A673 (cell line): ENCODE results near the gene ATP6V0E1. TPM values are rescaled to one million over a fixed set of nuclear protein-coding genes. Genes with fewer than 3 reads are reported as not detected.

Source experiments
- BruUV-seq: library from RNA; stranded (reverse); fragments of 400-500 nt; replicated peaks from 2 replicates; lab custom pipeline; 2021; lab: Mats Ljungman, UMichigan
- CTCF ChIA-PET: fragments of 300-600 bp; sonication (Branson Sonifier 250); formaldehyde crosslinking; loops from one replicate; lab custom pipeline; 2022; ENCODE audit warnings: antibody characterized with exemption; lab: Charles Lee
- POLR2A ChIA-PET: fragments of 300-600 bp; sonication (Branson Sonifier 250); formaldehyde crosslinking; loops from one replicate; lab custom pipeline; 2022; ENCODE audit warnings: antibody characterized with exemption; ENCODE audit not compliant: low non-redundant PET; lab: Charles Lee
- DNase-seq: peaks from one replicate; pipeline ENCODE4 v3.0.0-alpha.2; 2015; ENCODE audit warnings: low spot score
- H3K27ac ChIP-seq: fragments of 200-600 bp; sonication (generic); 2 replicates; pipeline ENCODE4 v1.5.1; 2016; ENCODE audit warnings: mixed run types, low read depth, mild to moderate bottlenecking, mixed read lengths, antibody characterized with exemption, low read length; ENCODE audit not compliant: poor library complexity, severe bottlenecking
- H3K27me3 ChIP-seq: fragments of 200-600 bp; sonication (generic); replicated peaks from 2 replicates; pipeline ENCODE4 v1.6.1; 2017; ENCODE audit warnings: mixed run types, low read depth, mild to moderate bottlenecking, mixed read lengths, antibody characterized with exemption, low read length; ENCODE audit not compliant: insufficient read depth, poor library complexity
- H3K36me3 ChIP-seq: fragments of 200-600 bp; sonication (generic); 2 replicates; pipeline ENCODE4 v1.6.1; 2016; ENCODE audit warnings: mixed run types, mild to moderate bottlenecking, mixed read lengths, antibody characterized with exemption, low read length; ENCODE audit not compliant: insufficient read depth, poor library complexity, severe bottlenecking
- H3K4me1 ChIP-seq: fragments of 200-600 bp; sonication (generic); 2 replicates; pipeline ENCODE4 v1.6.1; 2017; ENCODE audit warnings: mixed run types, mild to moderate bottlenecking, mixed read lengths, antibody characterized with exemption, low read length; ENCODE audit not compliant: insufficient read depth, poor library complexity, severe bottlenecking
- H3K4me3 ChIP-seq: fragments of 200-600 bp; sonication (generic); 2 replicates; pipeline ENCODE4 v1.5.1; 2016; ENCODE audit warnings: low read depth, mixed run types, mild to moderate bottlenecking, mixed read lengths, low read length; ENCODE audit not compliant: poor library complexity, severe bottlenecking
- H3K9me3 ChIP-seq: fragments of 200-600 bp; sonication (generic); 2 replicates; pipeline ENCODE4 v1.6.1; 2016; ENCODE audit warnings: mixed run types, low read depth, mild to moderate bottlenecking, mixed read lengths, antibody characterized with exemption, low read length; ENCODE audit not compliant: poor library complexity, severe bottlenecking
- CTCF ChIP-seq: fragments of 300-800, 200-600 bp; sonication (generic); conservative IDR thresholded peaks from 2 replicates; pipeline ENCODE4 v1.5.1; 2017; ENCODE audit warnings: low read depth, mild to moderate bottlenecking, antibody characterized with exemption, low read length, moderate library complexity, mixed read lengths
- EZH2 ChIP-seq: fragments of 200-600 bp; sonication (generic); IDR thresholded peaks from 2 replicates; pipeline ENCODE4 v1.6.1; 2017; ENCODE audit warnings: borderline replicate concordance, low read depth, mild to moderate bottlenecking, mixed read lengths, antibody characterized with exemption, low read length; ENCODE audit not compliant: poor library complexity, severe bottlenecking
- intact Hi-C: fragments of 100-400 bp; cut with micrococcal nuclease; formaldehyde crosslinking; loops from one replicate; pipeline ENCODE4 v1.10.0; 2022; ENCODE audit not compliant: unreplicated experiment
- total RNA-seq: library from RNA; stranded (reverse); gene quantifications from 2 replicates; pipeline ENCODE4 v1.2.3, GENCODE V29; 2021

The ATP6V0E1 gene
- total RNA-seq, 1 experiment from 2014 or later = 148 TPM

- intact Hi-C loops = loop anchor here (2.0 to 10.0 kb wide), 4 partner anchors 78 to 348 kb away; partner anchors contain the start of genes BNIP1, CREBRF and STC2
- BruUV-seq = no TSS peak
- H3K36me3 ChIP-seq = no peaks in the 10 kb centered on the region
- no peaks in the 10 kb centered on the region for H3K27me3 ChIP-seq
- H3K27ac ChIP-seq = no peak overlapping the region
- no peaks in the 10 kb centered on the region for H3K9me3 ChIP-seq
- ChIA-PET POLR2A (no interaction called here), CTCF (no interaction called here)
- no peak for DNase-seq
- TF ChIP-seq CTCF (no peak), EZH2 (no peak)
- H3K4me3 ChIP-seq = no peak overlapping the region
- H3K4me1 ChIP-seq = no peaks in the 10 kb centered on the region
Measured at GRCh38 chr5:172979778-172980177, 3.8 kb upstream of the ATP6V0E1 start.

GRCh38 chr5:172981931-172982330 is 1.6 kb upstream of the ATP6V0E1 start:
- ChIA-PET CTCF (interaction anchor here (0.7 kb wide), 1 partner anchor 75 kb away, joined by 4 read pairs; no protein-coding TSS in a partner anchor), POLR2A (interaction anchor here (0.5 kb wide), 1 partner anchor 14 kb away, joined by 4 read pairs; no protein-coding TSS in a partner anchor)
- Histone ChIP-seq H3K27me3 (no peaks in the 10 kb centered on the region), H3K4me3 (no peak overlapping the region), H3K9me3 (no peaks in the 10 kb centered on the region), H3K36me3 (peaks cover 4% of the 10 kb centered on the region), H3K4me1 (no peaks in the 10 kb centered on the region), H3K27ac (no peak overlapping the region)
- BruUV-seq = no TSS peak
- DNase-seq = no peak
- TF ChIP-seq EZH2 = no peak
- no peak for TF ChIP-seq CTCF
- intact Hi-C loops = loop anchor here (5.0 to 10.0 kb wide), 3 partner anchors 75 to 345 kb away; partner anchors contain the start of genes BNIP1, CREBRF and STC2

GRCh38 chr5:172984244-172984953 is 828 bp downstream of the ATP6V0E1 start:
- Histone ChIP-seq H3K27me3 (no peaks in the 10 kb centered on the region), H3K36me3 (peaks cover 4% of the 10 kb centered on the region), H3K4me1 (no peaks in the 10 kb centered on the region), H3K27ac (peak overlapping the region; percentile 81), H3K9me3 (no peaks in the 10 kb centered on the region), H3K4me3 (peak overlapping the region; percentile 91)
- ChIA-PET CTCF (interaction anchor here (0.6 to 1.6 kb wide), 5 partner anchors 11 to 347 kb away, joined by 3 to 5 read pairs (median 3); partner anchors contain the start of gene BNIP1), POLR2A (no interaction called here)
- intact Hi-C loops = loop anchor here (5.0 to 10.0 kb wide), 3 partner anchors 73 to 343 kb away; partner anchors contain the start of genes BNIP1, CREBRF and STC2
- TF ChIP-seq EZH2 (no peak), CTCF (peak; percentile 49)
- BruUV-seq = no TSS peak
- DNase-seq = peak; percentile 83
